Sigmoid colon (tissue), 4 donors: ENCODE measurements around the gene UPP1.

Experiments
- EP300 ChIP-seq, 4 donors: sonication (generic); formaldehyde crosslinking; IDR thresholded peaks; one replicate each; pipeline ENCODE4 v1.6.1; 2017; ENCODE audit warnings: antibody characterized with exemption in 4 of 4
- POLR2A ChIP-seq, 2 donors: fragments of 450-650 bp; IDR thresholded peaks; one replicate each; pipeline ENCODE4 v1.6.1; 2016; ENCODE audit warnings: antibody characterized with exemption in 2 of 2, mild to moderate bottlenecking in 2 of 2, moderate library complexity in 2 of 2
- POLR2AphosphoS5 ChIP-seq, 4 donors: sonication (generic); formaldehyde crosslinking; IDR thresholded peaks; one replicate each; pipeline ENCODE4 v1.6.1; 2017; ENCODE audit warnings: antibody characterized with exemption in 4 of 4
- TF ChIP-seq, protein P1 (sequence below), 4 experiments: fragments of 450-650 bp in 3 of 4; fragments of 200-600 bp in 1 of 4; IDR thresholded peaks; one replicate each; pipeline ENCODE4 v1.5.1; 2016 to 2019; ENCODE audit warnings: antibody characterized with exemption in 4 of 4, mild to moderate bottlenecking in 3 of 4, moderate library complexity in 2 of 4

DNA sequence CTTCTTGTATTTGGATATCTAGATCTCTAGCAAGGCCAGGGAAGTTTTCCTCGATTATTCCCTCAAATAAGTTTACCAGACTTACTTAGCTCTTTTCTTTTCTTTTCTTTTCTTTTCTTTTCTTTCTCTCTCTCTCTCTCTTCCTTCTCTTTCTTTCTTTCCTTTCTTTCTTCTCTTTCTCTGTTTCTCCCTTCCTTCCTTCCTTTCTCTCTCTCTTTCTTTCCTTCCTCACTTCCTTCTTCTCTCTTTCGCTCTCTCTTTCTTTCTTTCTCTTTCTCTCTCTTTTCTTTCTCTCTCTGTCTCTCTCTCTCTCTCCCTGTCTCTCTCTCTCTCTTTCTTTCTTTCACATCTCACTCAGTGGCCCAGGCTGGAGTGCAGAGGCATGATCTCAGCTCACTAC is 37.0 kb downstream of the UPP1 start:
- TF ChIP-seq, protein P1, sequence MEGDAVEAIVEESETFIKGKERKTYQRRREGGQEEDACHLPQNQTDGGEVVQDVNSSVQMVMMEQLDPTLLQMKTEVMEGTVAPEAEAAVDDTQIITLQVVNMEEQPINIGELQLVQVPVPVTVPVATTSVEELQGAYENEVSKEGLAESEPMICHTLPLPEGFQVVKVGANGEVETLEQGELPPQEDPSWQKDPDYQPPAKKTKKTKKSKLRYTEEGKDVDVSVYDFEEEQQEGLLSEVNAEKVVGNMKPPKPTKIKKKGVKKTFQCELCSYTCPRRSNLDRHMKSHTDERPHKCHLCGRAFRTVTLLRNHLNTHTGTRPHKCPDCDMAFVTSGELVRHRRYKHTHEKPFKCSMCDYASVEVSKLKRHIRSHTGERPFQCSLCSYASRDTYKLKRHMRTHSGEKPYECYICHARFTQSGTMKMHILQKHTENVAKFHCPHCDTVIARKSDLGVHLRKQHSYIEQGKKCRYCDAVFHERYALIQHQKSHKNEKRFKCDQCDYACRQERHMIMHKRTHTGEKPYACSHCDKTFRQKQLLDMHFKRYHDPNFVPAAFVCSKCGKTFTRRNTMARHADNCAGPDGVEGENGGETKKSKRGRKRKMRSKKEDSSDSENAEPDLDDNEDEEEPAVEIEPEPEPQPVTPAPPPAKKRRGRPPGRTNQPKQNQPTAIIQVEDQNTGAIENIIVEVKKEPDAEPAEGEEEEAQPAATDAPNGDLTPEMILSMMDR (IDR thresholded peaks at IDR 0.05), result no peak
- no peak for TF ChIP-seq POLR2A (IDR thresholded peaks at IDR 0.05)
- TF ChIP-seq POLR2AphosphoS5 (IDR thresholded peaks at IDR 0.05), result no peak
- TF ChIP-seq EP300 (IDR thresholded peaks at IDR 0.05), result no peak
